ENCODE measurements around the gene CNDP2.

Gene CNDP2

GRCh38 chr18:74571895-74572680, 75.9 kb downstream of the CNDP2 start:
- DNase-seq (ENCODE audit: low read depth): no peak

- no peak for DNase-seq (ENCODE audit: low read depth)
These were observed 76.9 kb downstream of the CNDP2 start for GRCh38 chr18:74573053-74573452.
